A549 (cell line): ENCODE data around the gene FGF8. TPM values are rescaled to one million over a fixed set of nuclear protein-coding genes. Genes with fewer than 3 reads are reported as not detected.
"Not testable (repeated sequence)": the region's sequence is repeated elsewhere in the genome, so short reads cannot be mapped to it uniquely, and the experiment has no call there.

Experiments used
- ATAC-seq, 2 experiments: fragments of 200-7000 bp in 1 of 2; fragments of >200 bp in 1 of 2; cut with Nextera tagmentation in 1 of 2; cut with Tn5 transposase in 1 of 2; 3 replicates each; pipeline versions ENCODE4 v1.8.0 to v1.9.1; 2018 to 2020; ENCODE audit warnings: mild to moderate bottlenecking in 1 of 2, moderate library complexity in 1 of 2
- CTCF ChIA-PET: fragments of 300-600 bp; sonication (Branson Sonifier 250); formaldehyde crosslinking; extraction: SDS; loops from one replicate; lab custom pipeline; 2021; ENCODE audit warnings: antibody characterized with exemption, inconsistent platforms; lab: Yijun Ruan, JAX
- POLR2A ChIA-PET: fragments of 350-600 bp; formaldehyde crosslinking; extraction: SDS; loops from one replicate; lab custom pipeline; 2021; ENCODE audit warnings: antibody characterized with exemption, inconsistent platforms; lab: Yijun Ruan, JAX
- DNase-seq, 2 experiments: peaks; one replicate each; pipeline versions ENCODE4 v3.0.0 to v3.0.0-alpha.2; 2011 to 2016; ENCODE audit warnings: low read depth in 1 of 2, low spot score in 1 of 2
- FAIRE-seq: peaks from 2 replicates; lab custom pipeline; 2011; peaks lifted over from hg19 to GRCh38; lab: Jason Lieb, UNC
- H3K27ac ChIP-seq, 2 experiments: fragments of >200 bp; sonication (Bioruptor Twin); formaldehyde crosslinking; 3 replicates each; pipeline ENCODE4 v1.5.1; 2016 to 2017
- H3K4me1 ChIP-seq: fragments of >200 bp; sonication (Bioruptor Twin); formaldehyde crosslinking; 3 replicates; pipeline ENCODE4 v1.6.1; 2016
- H3K4me2 ChIP-seq: fragments of >200 bp; sonication (Bioruptor Twin); formaldehyde crosslinking; 3 replicates; pipeline ENCODE4 v1.6.1; 2016
- H3K4me3 ChIP-seq: fragments of >200 bp; sonication (Bioruptor Twin); formaldehyde crosslinking; 3 replicates; pipeline ENCODE4 v1.5.1; 2016
- H3K9me3 ChIP-seq: fragments of >200 bp; sonication (Bioruptor Twin); formaldehyde crosslinking; 3 replicates; pipeline ENCODE4 v1.6.1; 2016
- CBX2 ChIP-seq: fragments of 200-600 bp; sonication (generic); IDR thresholded peaks from 2 replicates; pipeline ENCODE4 v1.6.1; 2016; ENCODE audit warnings: low read depth, mild to moderate bottlenecking, borderline replicate concordance
- CEBPB ChIP-seq, 2 experiments: fragments of >200 bp in 1 of 2; sonication (Bioruptor Twin) in 1 of 2; formaldehyde crosslinking in 1 of 2; IDR thresholded peaks; 2 replicates each; pipeline ENCODE4 v1.6.1; 2012 to 2016
- CTCF ChIP-seq: fragments of >200 bp; sonication (Bioruptor Twin); formaldehyde crosslinking; IDR thresholded peaks from 3 replicates; pipeline ENCODE4 v1.5.1; 2016
- E2F6 ChIP-seq: IDR thresholded peaks from 2 replicates; pipeline ENCODE4 v1.6.1; 2012; ENCODE audit warnings: low read depth, borderline replicate concordance
- EHF ChIP-seq: fragments of 250-450 bp; sonication (Bioruptor Pico); IDR thresholded peaks from 2 replicates; pipeline ENCODE4 v1.5.0; 2020; ENCODE audit warnings: mild to moderate bottlenecking
- FOSB ChIP-seq: fragments of 250-450 bp; sonication (Bioruptor Pico); IDR thresholded peaks from 2 replicates; pipeline ENCODE4 v1.5.0; 2020; ENCODE audit warnings: mild to moderate bottlenecking, moderate library complexity
- HEYL ChIP-seq: fragments of 250-450 bp; sonication (Bioruptor Pico); IDR thresholded peaks from 2 replicates; pipeline ENCODE4 v1.8.0; 2021; ENCODE audit warnings: mild to moderate bottlenecking, moderate library complexity
- JUN ChIP-seq, 2 experiments: fragments of >200 bp; sonication (Bioruptor Twin); formaldehyde crosslinking; IDR thresholded peaks; 2 replicates in 1 of 2; 3 replicates in 1 of 2; pipeline ENCODE4 v1.6.1; 2016 to 2017
- JUNB ChIP-seq: fragments of >200 bp; sonication (Bioruptor Twin); formaldehyde crosslinking; IDR thresholded peaks from 2 replicates; pipeline ENCODE4 v1.6.1; 2016
- KDM1A ChIP-seq: fragments of 200-600 bp; sonication (generic); IDR thresholded peaks from 2 replicates; pipeline ENCODE4 v1.6.1; 2016; ENCODE audit warnings: low read depth, mild to moderate bottlenecking
- MAFK ChIP-seq: fragments of 450-650 bp; IDR thresholded peaks from 2 replicates; pipeline ENCODE4 v1.6.1; 2014; ENCODE audit not compliant: partially characterized antibody
- MAZ ChIP-seq: fragments of 150-350 bp; IDR thresholded peaks from 2 replicates; pipeline ENCODE4 v1.6.1; 2014; ENCODE audit warnings: antibody characterized with exemption, low read depth, low read length, borderline replicate concordance
- NFE2L2 ChIP-seq: fragments of 150-350 bp; conservative IDR thresholded peaks from 2 replicates; pipeline ENCODE4 v1.6.1; 2014; ENCODE audit warnings: low read length
- POLR2AphosphoS2 ChIP-seq: conservative IDR thresholded peaks from 2 replicates; pipeline ENCODE4 v1.6.1; 2012; ENCODE audit warnings: low read length, improper control_type of control experiment, inconsistent platforms
- RARB ChIP-seq: fragments of 250-450 bp; sonication (Bioruptor Pico); IDR thresholded peaks from 2 replicates; pipeline ENCODE4 v1.8.0; 2021; ENCODE audit warnings: mild to moderate bottlenecking, moderate library complexity
- RNF2 ChIP-seq: fragments of 200-600 bp; sonication (generic); IDR thresholded peaks from 2 replicates; pipeline ENCODE4 v1.6.1; 2016; ENCODE audit warnings: low read depth, mild to moderate bottlenecking, antibody characterized with exemption, moderate library complexity, borderline replicate concordance
- SMC3 ChIP-seq: fragments of >200 bp; sonication (Bioruptor Twin); formaldehyde crosslinking; IDR thresholded peaks from 3 replicates; pipeline ENCODE4 v1.6.1; 2018; ENCODE audit warnings: inconsistent platforms
- SREBF2 ChIP-seq: fragments of 450-650 bp; IDR thresholded peaks from 2 replicates; pipeline ENCODE4 v1.6.1; 2014; ENCODE audit warnings: mild to moderate bottlenecking, moderate library complexity
- TP53 ChIP-seq: fragments of 250-450 bp; sonication (Bioruptor Pico); IDR thresholded peaks from 2 replicates; pipeline ENCODE4 v1.5.0; 2021; ENCODE audit warnings: mild to moderate bottlenecking, moderate library complexity
- ZC3H11A ChIP-seq: fragments of 450-650 bp; IDR thresholded peaks from 2 replicates; pipeline ENCODE4 v1.6.1; 2014; ENCODE audit warnings: antibody characterized with exemption, mild to moderate bottlenecking
- ZFP36 ChIP-seq: fragments of 450-650 bp; IDR thresholded peaks from 2 replicates; pipeline ENCODE4 v1.6.1; 2014; ENCODE audit warnings: borderline replicate concordance; ENCODE audit not compliant: partially characterized antibody
- WGBS: methylation state at CpG from one replicate; pipeline ENCODE4 v1.1.6; 2017; ENCODE audit errors: missing lambda C conversion rate; 5-methylcytosine and 5-hydroxymethylcytosine counted together
- polyA plus RNA-seq, 4 experiments: library from polyadenylated mRNA; depleted of rRNA in 3 of 4; stranded (reverse); fragments of >200 nt; fragmentation: RNase III in 1 of 4; extraction: RNeasy Plus Mini Kit Qiagen cat#74134 plus additional on column Dnase treatment in 1 of 4; gene quantifications; 2 replicates in 3 of 4; 3 replicates in 1 of 4; pipeline ENCODE4 v1.2.3, GENCODE V29; 2011 to 2017

Gene FGF8
- polyA plus RNA-seq, 2 of the 4 experiments (the other 2 are of a cell fraction), result 0.12 TPM; not detected in 1

- WGBS, result 95% methylated on average over 12 of the region's 12 CpGs
- no peak overlapping the region for H3K4me2 ChIP-seq
- no peaks in the 10 kb centered on the region for H3K4me1 ChIP-seq
- no peak for FAIRE-seq
- TF ChIP-seq FOSB (CRISPR knock-in tag) (no peak), CBX2 (no peak), SMC3 (no peak), ZFP36 (no peak), JUNB (no peak), CTCF (no peak), TP53 (CRISPR knock-in tag) (no peak), HEYL (no peak), SREBF2 (no peak), KDM1A (no peak), E2F6 (no peak), RARB (CRISPR knock-in tag) (no peak)
- CTCF ChIA-PET, result interaction anchor here (1.0 to 10.8 kb wide), 2 partner anchors 11 to 279 kb away, joined by 4 to 82 read pairs; partner anchors contain the start of gene NPM3
- no peaks in the 10 kb centered on the region for H3K9me3 ChIP-seq
- DNase-seq, result no peak
- POLR2A ChIA-PET, result interaction anchor here (1.5 kb wide), 1 partner anchor 25 kb away, joined by 4 read pairs; the partner anchor contains the start of gene OGA
- no peak for ATAC-seq
- no peak overlapping the region for H3K4me3 ChIP-seq
- H3K27ac ChIP-seq, result no peak overlapping the region
Observed at GRCh38 chr10:101793526-101793925, 17.6 kb upstream of the FGF8 start.

- ChIA-PET CTCF (interaction anchor here (0.6 to 1.2 kb wide), 4 partner anchors 8 to 295 kb away, joined by 3 to 6 read pairs (median 4); partner anchors contain the start of gene OGA), POLR2A (interaction anchor here (0.6 kb wide), 1 partner anchor 227 kb away, joined by 4 read pairs; no protein-coding TSS in a partner anchor)
- WGBS, result 91% methylated on average over 7 of the region's 7 CpGs
- Histone ChIP-seq H3K4me1 (no peaks in the 10 kb centered on the region), H3K9me3 (no peaks in the 10 kb centered on the region), H3K4me3 (no peak overlapping the region), H3K4me2 (no peak overlapping the region), H3K27ac (no peak overlapping the region)
- FAIRE-seq (no peak), ATAC-seq (no peak), DNase-seq (no peak)
- no peak for TF ChIP-seq CEBPB (IDR thresholded peaks at IDR 0.05)
Observed at GRCh38 chr10:101789686-101790085, 13.8 kb upstream of the FGF8 start.

- 95% methylated on average over 9 of the region's 9 CpGs for WGBS
- CTCF ChIA-PET, result interaction anchor here (1.2 kb wide), 1 partner anchor 29 kb away, joined by 3 read pairs; the partner anchor contains the start of gene OGA
- not testable (repeated sequence) for ATAC-seq
Observed at GRCh38 chr10:101789231-101789630, 13.3 kb upstream of the FGF8 start.

GRCh38 chr10:101785801-101786200 is 9.9 kb upstream of the FGF8 start:
- Histone ChIP-seq H3K4me1 (peaks cover 19% of the 10 kb centered on the region), H3K4me2 (no peak overlapping the region), H3K4me3 (no peak overlapping the region), H3K9me3 (no peaks in the 10 kb centered on the region), H3K27ac (no peak overlapping the region)
- ChIA-PET POLR2A (interaction anchor here (1.1 kb wide), 2 partner anchors 10 to 32 kb away, joined by 3 read pairs; partner anchors contain the start of gene OGA), CTCF (interaction anchor here (6.4 to 8.1 kb wide), 3 partner anchors 11 to 572 kb away, joined by 70 to 106 read pairs (median 82); no protein-coding TSS in a partner anchor)
- no peak for FAIRE-seq
- ATAC-seq, result no peak
- DNase-seq, result no peak
- no peak for TF ChIP-seq ZC3H11A
- no peak for TF ChIP-seq JUN (IDR thresholded peaks at IDR 0.05)
- no peak for TF ChIP-seq NFE2L2
- TF ChIP-seq TP53 (CRISPR knock-in tag), result no peak
- no peak for TF ChIP-seq RNF2
- no peak for TF ChIP-seq MAFK
- TF ChIP-seq MAZ, result no peak
- no peak for TF ChIP-seq EHF (CRISPR knock-in tag)
- TF ChIP-seq POLR2AphosphoS2, result no peak
- WGBS, result 93% methylated on average over 2 of the region's 2 CpGs

More at GRCh38 chr10:101789231-101789630, 13.3 kb upstream of the FGF8 start:
- H3K27ac ChIP-seq, H3K4me3 ChIP-seq, FAIRE-seq, H3K9me3 ChIP-seq, H3K4me2 ChIP-seq, DNase-seq, POLR2A ChIA-PET, H3K4me1 ChIP-seq: not testable (repeated sequence)
- TF ChIP-seq CEBPB (IDR thresholded peaks at IDR 0.05), result 0 out of 4 replicates have a peak, but pooled peaks have one; percentile 9 to 42
